HCT116 (cell line): ENCODE data around the gene KRT26. TPM values are rescaled to one million over a fixed set of nuclear protein-coding genes. Genes with fewer than 3 reads are reported as not detected.
"Not testable (repeated sequence)": the region's sequence is repeated elsewhere in the genome, so short reads cannot be mapped to it uniquely, and the experiment has no call there.

Source experiments
- ATAC-seq: fragments of 200-7000 bp; cut with Tn5 transposase; 2 replicates; pipeline ENCODE4 v1.9.1; 2020; ENCODE audit warnings: mild to moderate bottlenecking, moderate library complexity
- BruUV-seq: library from RNA; stranded (reverse); fragments of 400-500 nt; replicated peaks from 2 replicates; lab custom pipeline; 2021; lab: Mats Ljungman, UMichigan
- CTCF ChIA-PET: fragments of 300-600 bp; sonication (Branson Sonifier 250); formaldehyde crosslinking; loops from one replicate; lab custom pipeline; 2021; ENCODE audit warnings: antibody characterized with exemption; lab: Charles Lee
- POLR2A ChIA-PET: fragments of 300-600, 350-600 bp; sonication (Branson Sonifier 250); formaldehyde crosslinking; loops from one replicate; lab custom pipeline; 2021; ENCODE audit warnings: antibody characterized with exemption; lab: Charles Lee
- RAD21 ChIA-PET, 2 experiments: fragments of 300-600 bp; sonication (Branson Sonifier 250); formaldehyde crosslinking; loops; one replicate each; lab custom pipeline; 2023; ENCODE audit warnings: low total read pairs in 2 of 2; ENCODE audit not compliant: uncharacterized antibody in 2 of 2, unreplicated experiment in 2 of 2, low non-redundant PET in 1 of 2; lab: Charles Lee
- DNase-seq: peaks from one replicate; pipeline ENCODE4 v3.0.0-alpha.2; 2010; ENCODE audit warnings: low read depth, low spot score
- H2AFZ ChIP-seq: fragments of 200-600 bp; shearing (Covaris generic), sonication (generic); 2 replicates; pipeline ENCODE4 v1.6.1; 2017; ENCODE audit warnings: low read depth, mixed run types, mixed read lengths, antibody characterized with exemption, low read length; ENCODE audit not compliant: poor library complexity, severe bottlenecking
- H3K27ac ChIP-seq: 2 replicates; pipeline ENCODE4 v1.5.1; 2012; ENCODE audit warnings: low read depth, low read length
- H3K27me3 ChIP-seq: fragments of 200-600 bp; sonication (generic); 2 replicates; pipeline ENCODE4 v1.6.1; 2016; ENCODE audit warnings: mixed run types, low read length, mixed read lengths; ENCODE audit not compliant: insufficient read depth
- H3K36me3 ChIP-seq, 2 experiments: fragments of 200-500 bp in 1 of 2; fragments of 200-600 bp in 1 of 2; sonication (Bioruptor generic) in 1 of 2; sonication (generic) in 1 of 2; 2 replicates each; pipeline versions ENCODE4 v1.5.1 to v1.6.1; 2014 to 2016; ENCODE audit warnings: low read length in 2 of 2, inconsistent platforms in 1 of 2, mixed read lengths in 1 of 2, mixed run types in 1 of 2; ENCODE audit not compliant: insufficient read depth in 2 of 2, control insufficient read depth in 1 of 2
- H3K4me1 ChIP-seq, 2 experiments: fragments of 200-600 bp in 1 of 2; sonication (generic) in 1 of 2; 2 replicates each; pipeline versions ENCODE4 v1.5.1 to v1.6.1; 2012 to 2017; ENCODE audit warnings: low read length in 2 of 2, inconsistent platforms in 1 of 2, mild to moderate bottlenecking in 1 of 2, mixed read lengths in 1 of 2, mixed run types in 1 of 2, moderate library complexity in 1 of 2; ENCODE audit not compliant: insufficient read depth in 2 of 2, control insufficient read depth in 1 of 2
- H3K4me2 ChIP-seq: fragments of 200-600 bp; sonication (generic); 2 replicates; pipeline ENCODE4 v1.6.1; 2017; ENCODE audit warnings: mixed run types, low read length, mixed read lengths
- H3K4me3 ChIP-seq, 2 experiments: fragments of 200-600 bp in 1 of 2; sonication (generic) in 1 of 2; replicated peaks in 1 of 2; 2 replicates each; pipeline ENCODE4 v1.5.1; 2011 to 2016; ENCODE audit warnings: low read length in 2 of 2, control low read depth in 1 of 2, low read depth in 1 of 2, mild to moderate bottlenecking in 1 of 2, mixed read lengths in 1 of 2, mixed run types in 1 of 2
- H3K79me2 ChIP-seq: fragments of 200-600 bp; sonication (generic); 2 replicates; pipeline ENCODE4 v1.6.1; 2017; ENCODE audit warnings: mild to moderate bottlenecking, mixed run types, low read length, moderate library complexity, mixed read lengths; ENCODE audit not compliant: insufficient read depth
- H3K9ac ChIP-seq: fragments of 200-600 bp; sonication (generic); 2 replicates; pipeline ENCODE4 v1.6.1; 2016; ENCODE audit warnings: low read length, mixed read lengths
- H3K9me2 ChIP-seq: fragments of 200-600 bp; sonication (generic), shearing (Covaris generic); 2 replicates; pipeline ENCODE4 v1.6.1; 2017; ENCODE audit warnings: mixed run types, mild to moderate bottlenecking, moderate library complexity; ENCODE audit not compliant: insufficient read depth
- H3K9me3 ChIP-seq, 2 experiments: fragments of 200-500 bp in 1 of 2; fragments of 200-600 bp in 1 of 2; sonication (Bioruptor generic) in 1 of 2; sonication (generic) in 1 of 2; 2 replicates each; pipeline ENCODE4 v1.6.1; 2014 to 2017; ENCODE audit warnings: low read length in 2 of 2, mixed read lengths in 2 of 2, inconsistent platforms in 1 of 2, low read depth in 1 of 2, mild to moderate bottlenecking in 1 of 2, mixed run types in 1 of 2, moderate library complexity in 1 of 2; ENCODE audit not compliant: control insufficient read depth in 1 of 2, insufficient read depth in 1 of 2
- H4K20me1 ChIP-seq: fragments of 200-600 bp; sonication (generic), shearing (Covaris generic); 2 replicates; pipeline ENCODE4 v1.6.1; 2017; ENCODE audit warnings: mixed run types, mild to moderate bottlenecking, moderate library complexity; ENCODE audit not compliant: insufficient read depth
- ELF1 ChIP-seq: IDR thresholded peaks from 2 replicates; pipeline ENCODE4 v1.6.1; 2012; ENCODE audit warnings: low read depth, borderline replicate concordance
- EZH2 ChIP-seq: fragments of 200-600 bp; sonication (generic); IDR thresholded peaks from 2 replicates; pipeline ENCODE4 v1.6.1; 2017; ENCODE audit warnings: antibody characterized with exemption, mixed run types
- EZH2phosphoT487 ChIP-seq: fragments of 200-600 bp; IDR thresholded peaks from 2 replicates; pipeline ENCODE4 v1.6.1; 2018; ENCODE audit warnings: antibody characterized with exemption, borderline replicate concordance
- POLR2A ChIP-seq: IDR thresholded peaks from 2 replicates; pipeline ENCODE4 v1.7.0; 2011; ENCODE audit warnings: borderline replicate concordance; ENCODE audit not compliant: insufficient read depth, insufficient read length; ENCODE audit errors: extremely low read depth
- SRF ChIP-seq: IDR thresholded peaks from 2 replicates; pipeline ENCODE4 v1.6.1; 2012; ENCODE audit warnings: low read depth
- ZFX ChIP-seq: fragments of 450-650 bp; IDR thresholded peaks from 2 replicates; pipeline ENCODE4 v1.6.1; 2017
- intact Hi-C: fragments of 100-400 bp; cut with micrococcal nuclease; formaldehyde crosslinking; loops from 2 replicates; pipeline ENCODE4 v1.10.0; 2022
- total RNA-seq: library from RNA; stranded (reverse); gene quantifications from one replicate; pipeline ENCODE4 v1.2.1, GENCODE V29; 2021; ENCODE audit not compliant: unreplicated experiment
- TF ChIP-seq, protein P1 (sequence below): IDR thresholded peaks from 2 replicates; pipeline ENCODE4 v1.6.1; 2012
- TF ChIP-seq, protein P2 (sequence below): IDR thresholded peaks from 2 replicates; pipeline ENCODE4 v1.6.1; 2011; ENCODE audit warnings: mild to moderate bottlenecking, low read length, moderate library complexity; ENCODE audit not compliant: insufficient replicate concordance; ENCODE audit errors: extremely low read depth
- TF ChIP-seq, protein P3 (sequence below): IDR thresholded peaks from 2 replicates; pipeline ENCODE4 v1.6.1; 2012

Gene KRT26
- total RNA-seq, 1 experiment from 2014 or later, result not detected

DNA sequence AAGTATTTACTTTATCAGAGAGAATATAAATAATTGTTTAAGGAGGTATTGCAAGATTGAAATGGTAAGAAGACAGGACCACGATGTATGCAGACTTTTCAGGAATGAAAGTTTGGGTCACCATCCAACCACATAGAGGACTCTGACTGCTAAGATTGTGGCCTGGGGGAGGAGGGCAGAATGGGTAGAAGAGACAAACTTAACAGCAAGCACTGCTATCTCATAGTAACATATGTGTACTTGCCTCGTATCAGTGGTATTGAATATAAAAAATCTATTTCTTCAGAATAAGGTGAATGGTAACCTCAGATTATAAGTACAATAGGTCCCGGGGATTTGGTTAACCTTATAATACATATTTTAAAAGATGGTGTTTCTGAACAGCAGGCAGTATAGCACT, 44.6 kb upstream of the KRT26 start:
- Histone ChIP-seq H3K27ac (no peak overlapping the region), H3K4me1 (peaks cover 8 to 26% of the 10 kb centered on the region in 2 experiments), H3K9ac (no peak overlapping the region), H3K4me3 (no peak overlapping the region), H3K79me2 (peaks cover 40% of the 10 kb centered on the region), H2AFZ (no peak overlapping the region), H4K20me1 (no peaks in the 10 kb centered on the region), H3K27me3 (no peaks in the 10 kb centered on the region), H3K36me3 (peaks cover 7 to 10% of the 10 kb centered on the region in 2 experiments; a peak in 2 of 4 replicates), H3K4me2 (no peak overlapping the region), H3K9me3 (no peaks in the 10 kb centered on the region), H3K9me2 (no peaks in the 10 kb centered on the region)
- ChIA-PET RAD21 (interaction anchor here in 1 of 2 experiments (0.7 kb wide), 1 partner anchor 201 kb away, joined by 3 read pairs; no protein-coding TSS in a partner anchor), POLR2A (no interaction called here), CTCF (interaction anchor here (1.3 kb wide), 1 partner anchor 846 kb away, joined by 4 read pairs; no protein-coding TSS in a partner anchor)
- TF ChIP-seq, protein P1, sequence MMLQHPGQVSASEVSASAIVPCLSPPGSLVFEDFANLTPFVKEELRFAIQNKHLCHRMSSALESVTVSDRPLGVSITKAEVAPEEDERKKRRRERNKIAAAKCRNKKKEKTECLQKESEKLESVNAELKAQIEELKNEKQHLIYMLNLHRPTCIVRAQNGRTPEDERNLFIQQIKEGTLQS, result no peak
- no peak for TF ChIP-seq EZH2phosphoT487
- no peak for TF ChIP-seq ZFX
- TF ChIP-seq ELF1, result no peak
- TF ChIP-seq, protein P2, sequence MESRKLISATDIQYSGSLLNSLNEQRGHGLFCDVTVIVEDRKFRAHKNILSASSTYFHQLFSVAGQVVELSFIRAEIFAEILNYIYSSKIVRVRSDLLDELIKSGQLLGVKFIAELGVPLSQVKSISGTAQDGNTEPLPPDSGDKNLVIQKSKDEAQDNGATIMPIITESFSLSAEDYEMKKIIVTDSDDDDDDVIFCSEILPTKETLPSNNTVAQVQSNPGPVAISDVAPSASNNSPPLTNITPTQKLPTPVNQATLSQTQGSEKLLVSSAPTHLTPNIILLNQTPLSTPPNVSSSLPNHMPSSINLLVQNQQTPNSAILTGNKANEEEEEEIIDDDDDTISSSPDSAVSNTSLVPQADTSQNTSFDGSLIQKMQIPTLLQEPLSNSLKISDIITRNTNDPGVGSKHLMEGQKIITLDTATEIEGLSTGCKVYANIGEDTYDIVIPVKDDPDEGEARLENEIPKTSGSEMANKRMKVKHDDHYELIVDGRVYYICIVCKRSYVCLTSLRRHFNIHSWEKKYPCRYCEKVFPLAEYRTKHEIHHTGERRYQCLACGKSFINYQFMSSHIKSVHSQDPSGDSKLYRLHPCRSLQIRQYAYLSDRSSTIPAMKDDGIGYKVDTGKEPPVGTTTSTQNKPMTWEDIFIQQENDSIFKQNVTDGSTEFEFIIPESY, result no peak
- DNase-seq, result no peak
- ATAC-seq, result no peak
- no TSS peak for BruUV-seq
- intact Hi-C loops, result loop anchor here (5.0 kb wide), 1 partner anchor 86 kb away; no protein-coding TSS in a partner anchor

DNA sequence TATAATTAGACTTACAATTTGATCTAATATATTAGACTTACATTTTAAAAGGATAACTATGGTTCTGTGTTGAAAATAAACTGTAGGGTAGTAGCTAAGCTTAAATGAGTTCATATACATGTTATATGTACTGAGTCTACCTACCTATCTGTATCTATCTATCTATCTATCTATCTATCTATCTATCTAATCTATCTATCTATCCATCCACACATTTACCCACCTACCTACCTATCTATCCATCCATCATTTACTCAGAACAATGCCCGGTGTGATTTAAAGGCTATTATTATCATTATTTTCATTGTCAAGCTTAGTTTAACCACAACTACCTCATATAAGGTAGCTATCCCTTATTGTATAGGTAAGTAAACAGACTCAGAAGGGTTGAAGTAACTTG, 43.4 kb upstream of the KRT26 start:
- peaks cover 28% of the 10 kb centered on the region for H3K79me2 ChIP-seq
- H3K4me1 ChIP-seq, result peaks cover 14 to 37% of the 10 kb centered on the region in 2 experiments
- no peaks in the 10 kb centered on the region for H4K20me1 ChIP-seq
- H3K9me2 ChIP-seq, result peaks cover 2% of the 10 kb centered on the region; the same call in 1 of the 2 replicates
- H3K27ac ChIP-seq, result no peak overlapping the region
- no peak overlapping the region for H2AFZ ChIP-seq
- intact Hi-C loops, result loop anchor here (5.0 kb wide), 1 partner anchor 87 kb away; no protein-coding TSS in a partner anchor
- TF ChIP-seq, protein P3, sequence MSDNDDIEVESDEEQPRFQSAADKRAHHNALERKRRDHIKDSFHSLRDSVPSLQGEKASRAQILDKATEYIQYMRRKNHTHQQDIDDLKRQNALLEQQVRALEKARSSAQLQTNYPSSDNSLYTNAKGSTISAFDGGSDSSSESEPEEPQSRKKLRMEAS, result no peak
- TF ChIP-seq SRF, result no peak
- TF ChIP-seq EZH2, result no peak
- no peak for TF ChIP-seq POLR2A
- no peak overlapping the region for H3K9ac ChIP-seq
- H3K36me3 ChIP-seq, result peaks cover 7 to 10% of the 10 kb centered on the region in 2 experiments; a peak in 2 of 4 replicates
- H3K27me3 ChIP-seq, result no peaks in the 10 kb centered on the region
- ATAC-seq (no peak), DNase-seq (no peak)
- ChIA-PET RAD21 (no interaction called here), POLR2A (interaction anchor here (0.9 kb wide), 1 partner anchor 873 kb away, joined by 3 read pairs; the partner anchor contains the start of gene EIF1), CTCF (interaction anchor here (1.0 to 1.1 kb wide), 2 partner anchors 12 to 734 kb away, joined by 3 to 4 read pairs; no protein-coding TSS in a partner anchor)
- H3K4me3 ChIP-seq, result no peak overlapping the region
- H3K4me2 ChIP-seq, result no peak overlapping the region
- H3K9me3 ChIP-seq, result no peaks in the 10 kb centered on the region
- no TSS peak for BruUV-seq

DNA sequence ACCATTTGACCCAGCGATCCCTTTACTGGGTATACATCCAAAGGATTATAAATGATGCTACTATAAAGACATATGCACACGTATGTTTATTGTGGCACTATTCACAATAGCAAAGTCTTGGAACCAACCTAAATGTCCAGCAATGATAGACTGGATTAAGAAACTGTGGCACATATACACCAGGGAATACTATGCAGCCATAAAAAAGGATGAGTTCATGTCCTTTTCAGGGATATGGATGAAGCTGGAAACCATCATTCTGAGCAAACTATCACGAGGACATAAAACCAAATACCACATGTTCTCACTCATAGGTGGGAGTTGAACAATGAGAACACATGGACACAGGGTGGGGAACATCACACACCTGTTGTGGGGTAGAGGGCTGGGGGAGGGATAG, 42.7 kb upstream of the KRT26 start:
- ATAC-seq, POLR2A ChIA-PET, H3K27ac ChIP-seq, BruUV-seq, H3K9me2 ChIP-seq, H2AFZ ChIP-seq, H3K27me3 ChIP-seq, RAD21 ChIA-PET, H3K4me3 ChIP-seq, H3K9ac ChIP-seq, CTCF ChIA-PET, H4K20me1 ChIP-seq, H3K4me2 ChIP-seq, H3K9me3 ChIP-seq, DNase-seq: not testable (repeated sequence)
- Histone ChIP-seq H3K4me1 (peaks cover 13 to 37% of the 10 kb centered on the region in 2 experiments), H3K79me2 (peaks cover 21% of the 10 kb centered on the region), H3K36me3 (peaks cover 7 to 10% of the 10 kb centered on the region in 2 experiments; a peak in 2 of 4 replicates)
- intact Hi-C loops, result loop anchor here (5.0 kb wide), 1 partner anchor 88 kb away; no protein-coding TSS in a partner anchor
